ENCODE results near the gene SKIC8.
A peak's percentile ranks its signal among the peaks of the same experiment; 100 is the strongest.

The SKIC8 gene

GRCh38 chr15:78299101-78299930, at the start of gene SKIC8:
SKIC8 (minus strand) TSS chr15:78299609; CDS start chr15:78295686, 3,923 bp downstream.
- peak; percentile 91 for DNase-seq (ENCODE audit: low read depth)

GRCh38 chr15:78347586-78348543, 48.5 kb upstream of the SKIC8 start:
- DNase-seq (ENCODE audit: low read depth): no peak

- no peak for DNase-seq (ENCODE audit: low read depth)
Measured at GRCh38 chr15:78345396-78346125, 46.2 kb upstream of the SKIC8 start.

GRCh38 chr15:78343276-78344060, 44.1 kb upstream of the SKIC8 start:
- no peak for DNase-seq (ENCODE audit: low read depth)

- DNase-seq (ENCODE audit: low read depth): no peak
Measured at GRCh38 chr15:78342021-78342420, 42.6 kb upstream of the SKIC8 start.

- no peak for DNase-seq (ENCODE audit: low read depth)
Measured at GRCh38 chr15:78341057-78341987, 41.9 kb upstream of the SKIC8 start.

GRCh38 chr15:78340231-78341056, 41.0 kb upstream of the SKIC8 start, which contains the start of gene CRABP1:
CRABP1 (plus strand) TSS chr15:78340353; CDS start chr15:78340429, 76 bp downstream.
- DNase-seq (ENCODE audit: low read depth): no peak

GRCh38 chr15:78339559-78339958, 40.1 kb upstream of the SKIC8 start:
- DNase-seq (ENCODE audit: low read depth): no peak

GRCh38 chr15:78338781-78339180, 39.4 kb upstream of the SKIC8 start:
- DNase-seq (ENCODE audit: low read depth): no peak

- no peak for DNase-seq (ENCODE audit: low read depth)
Measured at GRCh38 chr15:78335985-78336384, 36.6 kb upstream of the SKIC8 start.

GRCh38 chr15:78334845-78335244, 35.4 kb upstream of the SKIC8 start:
- DNase-seq (ENCODE audit: low read depth): no peak

GRCh38 chr15:78329625-78330024, 30.2 kb upstream of the SKIC8 start:
- no peak for DNase-seq (ENCODE audit: low read depth)

GRCh38 chr15:78327466-78327865, 28.1 kb upstream of the SKIC8 start:
- peak; percentile 74 for DNase-seq (ENCODE audit: low read depth)

- peak; percentile 14 for DNase-seq (ENCODE audit: low read depth)
Measured at GRCh38 chr15:78325092-78325843, 25.9 kb upstream of the SKIC8 start.

GRCh38 chr15:78324144-78324543, 24.7 kb upstream of the SKIC8 start:
- no peak for DNase-seq (ENCODE audit: low read depth)

- DNase-seq (ENCODE audit: low read depth): no peak
Measured at GRCh38 chr15:78323693-78324092, 24.3 kb upstream of the SKIC8 start.

- no peak for DNase-seq (ENCODE audit: low read depth)
Measured at GRCh38 chr15:78322724-78323521, 23.5 kb upstream of the SKIC8 start.

GRCh38 chr15:78322243-78322642, 22.8 kb upstream of the SKIC8 start:
- peak; percentile 38 for DNase-seq (ENCODE audit: low read depth)

All from fibroblast of gingiva (primary cell).